Lower leg skin (tissue), 4 donors: ENCODE measurements around the gene PCP4L1. TPM values are rescaled to one million over a fixed set of nuclear protein-coding genes. Genes with fewer than 3 reads are reported as not detected.

Experiments used
- DNase-seq, 2 donors: peaks; one replicate each; pipeline ENCODE4 v3.0.0-alpha.2; 2019; ENCODE audit warnings: low spot score in 2 of 2
- H3K4me3 ChIP-seq: fragments of 200-600 bp; sonication (generic); 2 replicates; pipeline ENCODE4 v1.5.1; 2017; ENCODE audit warnings: mild to moderate bottlenecking, low read depth; ENCODE audit not compliant: poor library complexity, severe bottlenecking
- CTCF ChIP-seq, 3 donors: fragments of 450-650 bp; IDR thresholded peaks; one replicate each; pipeline ENCODE4 v1.5.1; 2016; ENCODE audit warnings: antibody characterized with exemption in 3 of 3, mild to moderate bottlenecking in 3 of 3, moderate library complexity in 2 of 3
- POLR2A ChIP-seq, 2 donors: fragments of 450-650 bp; IDR thresholded peaks; one replicate each; pipeline ENCODE4 v1.6.1; 2016 to 2017; ENCODE audit warnings: antibody characterized with exemption in 2 of 2, mild to moderate bottlenecking in 1 of 2, moderate library complexity in 1 of 2
- WGBS, 2 donors: methylation state at CpG; one replicate each; pipeline ENCODE4 v1.1.5; 2018; 5-methylcytosine and 5-hydroxymethylcytosine counted together
- intact Hi-C: fragments of 100-400 bp; cut with DNase I; formaldehyde crosslinking; loops from one replicate; pipeline ENCODE4 v1.15.0; 2023; ENCODE audit warnings: low total_unique reads
- total RNA-seq, 4 donors: library from RNA; depleted of rRNA; stranded (reverse); fragments of >200 nt; gene quantifications; one replicate each; pipeline ENCODE4 v1.1.0, GENCODE V29; 2016

Gene PCP4L1
- 1 to 10 TPM in 3 of 4 donors, under 1 TPM in 1; 0.80 to 9.1 (median 4.6) TPM for total RNA-seq

DNA sequence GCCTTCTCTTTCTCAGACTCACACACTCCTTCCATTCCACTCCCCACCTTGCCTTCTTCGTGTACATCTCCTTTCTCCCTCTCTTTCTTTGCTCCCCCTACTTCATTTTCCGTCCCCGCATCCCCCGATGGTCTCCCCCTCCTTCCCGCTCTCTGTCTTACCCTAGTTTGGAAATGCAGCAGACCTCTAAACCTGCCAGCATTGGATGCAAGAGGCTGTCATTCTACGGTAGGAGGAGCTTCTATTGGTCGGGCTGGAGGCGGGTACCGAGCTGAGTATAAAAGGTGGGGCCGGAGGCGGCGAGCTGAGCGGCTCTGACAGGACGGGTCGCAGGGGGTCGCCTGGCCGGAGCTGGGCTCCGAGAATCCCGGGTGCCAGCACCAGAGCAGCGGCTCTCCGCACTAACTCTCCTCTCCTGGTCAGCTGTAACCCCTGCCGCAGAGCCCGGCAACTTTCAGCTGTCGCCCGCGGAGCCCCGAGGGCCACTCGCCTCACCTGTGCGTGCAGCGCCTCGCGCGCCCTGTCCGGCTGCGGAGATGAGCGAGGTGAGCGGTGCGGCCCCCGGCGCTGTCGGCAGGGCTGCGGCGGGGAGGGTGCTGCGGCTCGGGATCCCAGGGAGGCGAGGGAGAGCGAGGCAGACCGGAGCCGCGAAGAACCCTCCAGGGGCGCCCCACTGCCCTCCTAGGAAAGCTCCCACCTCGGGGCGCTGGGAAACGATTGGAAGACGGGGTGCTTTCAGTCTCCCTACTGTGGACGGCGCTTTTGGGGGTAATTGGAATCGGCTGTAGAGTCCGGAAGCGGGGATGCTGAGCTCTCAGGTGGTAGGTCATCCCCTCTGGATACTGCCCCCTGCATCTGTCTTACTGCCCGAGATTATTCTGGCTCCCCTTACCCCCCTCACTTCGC, at the start of gene PCP4L1:
Gene PCP4L1 (plus strand): TSS at position 307 of the 906 bp plus-strand sequence. CDS start 230 bp downstream, at position 537.
- WGBS, 2 donors: 4 to 8% methylated on average over 43 to 58 of the region's 62 CpGs

GRCh38 chr1:161209790-161210409, 48.6 kb upstream of the PCP4L1 start:
- no peak for TF ChIP-seq CTCF (IDR thresholded peaks at IDR 0.05)
- TF ChIP-seq POLR2A (IDR thresholded peaks at IDR 0.05): no peak
- intact Hi-C loops: no loop called here

More for the DNA sequence above, at the start of gene PCP4L1:
- TF ChIP-seq CTCF (IDR thresholded peaks at IDR 0.05) (no peak), POLR2A (IDR thresholded peaks at IDR 0.05) (no peak)
- DNase-seq: peak in 1 of 2 donors; percentile 85
- H3K4me3 ChIP-seq: peak within 1 kb of the TSS; percentile 15
- intact Hi-C loops: no loop called here

DNA sequence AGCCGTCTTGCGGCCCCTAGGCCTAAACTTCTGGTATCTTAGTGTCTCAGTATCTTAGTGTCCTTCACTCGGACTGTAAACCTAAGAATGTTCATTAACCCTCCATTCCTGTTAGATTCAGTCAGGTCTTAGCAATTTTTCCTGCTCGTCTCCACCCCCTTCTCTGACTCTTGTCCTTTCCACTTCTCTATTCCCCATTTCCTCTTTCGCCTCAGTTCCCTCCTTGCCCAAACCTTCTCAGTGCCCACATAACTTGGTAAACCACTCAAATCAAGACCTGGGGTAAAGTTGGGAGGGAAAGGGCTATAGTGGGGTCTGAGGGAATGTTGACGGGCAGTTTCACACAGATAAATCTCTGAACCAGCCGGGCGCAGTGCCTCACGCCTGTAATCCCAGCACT, 44.2 kb upstream of the PCP4L1 start:
- WGBS, 2 donors: 89 to 90% methylated on average over 9 of the region's 9 CpGs
- TF ChIP-seq POLR2A (IDR thresholded peaks at IDR 0.05) (no peak), CTCF (IDR thresholded peaks at IDR 0.05) (no peak)

More at GRCh38 chr1:161209790-161210409, 48.6 kb upstream of the PCP4L1 start:
- H3K4me3 ChIP-seq: no peak overlapping the region
- peak; percentile 66 to 92 for DNase-seq
- 41 to 47% methylated on average over 11 of the region's 11 CpGs for WGBS, 2 donors

DNA sequence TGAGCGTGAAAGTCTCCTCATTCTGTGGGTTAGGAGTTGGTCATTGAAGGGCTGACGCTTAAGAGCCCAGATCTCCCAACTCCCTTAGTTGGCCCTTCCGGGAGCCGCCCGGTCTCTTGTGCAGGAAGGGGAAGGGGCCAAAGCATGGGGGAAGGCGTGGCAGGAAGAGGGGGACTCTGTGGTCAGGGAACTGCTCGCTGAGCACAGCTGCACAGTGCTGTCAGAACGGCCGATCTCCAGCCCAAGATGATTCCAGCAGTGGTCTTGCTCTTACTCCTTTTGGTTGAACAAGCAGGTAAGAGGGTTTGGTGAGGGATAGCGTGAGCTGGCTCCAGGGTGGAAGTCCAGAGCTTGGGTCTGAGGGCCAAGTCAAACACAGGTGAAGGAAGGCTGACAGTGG, 43.5 kb upstream of the PCP4L1 start, which contains the start of gene FCER1G:
Gene FCER1G (plus strand): TSS at position 220 of the 400 bp plus-strand sequence. CDS start 27 bp downstream, at position 247.
- peak; percentile 54 to 90 for DNase-seq
- WGBS, 2 donors: 74 to 77% methylated on average over 10 of the region's 10 CpGs
- TF ChIP-seq CTCF (IDR thresholded peaks at IDR 0.05) (no peak), POLR2A (IDR thresholded peaks at IDR 0.05) (peak in 1 of 2 donors; percentile 18)
- peak within 1 kb of the TSS; percentile 10 for H3K4me3 ChIP-seq
- intact Hi-C loops: no loop called here

More for the DNA sequence above, 44.2 kb upstream of the PCP4L1 start:
- intact Hi-C loops: no loop called here
- no peak overlapping the region for H3K4me3 ChIP-seq
- no peak for DNase-seq

- TF ChIP-seq POLR2A (IDR thresholded peaks at IDR 0.05): no peak
- TF ChIP-seq CTCF (IDR thresholded peaks at IDR 0.05): no peak
- DNase-seq: peak in 1 of 2 donors; percentile 53
- H3K4me3 ChIP-seq: no peak overlapping the region
- intact Hi-C loops: no loop called here
- 52 to 55% methylated on average over 7 of the region's 7 CpGs for WGBS, 2 donors
Observed at GRCh38 chr1:161216945-161217712, 41.4 kb upstream of the PCP4L1 start.
